ENCODE measurements around the gene CCDC92B. TPM values are rescaled to one million over a fixed set of nuclear protein-coding genes. Genes with fewer than 3 reads are reported as not detected.
A peak's percentile ranks its signal among the peaks of the same experiment; 100 is the strongest.

The CCDC92B gene
- total and polyA plus RNA-seq, 2 of the 13 experiments (the other 11 are each of a cell fraction or from before 2014, with no cell fraction given), result not detected

GRCh38 chr17:2723997-2724783 lies 25.3 kb downstream of the CCDC92B start:
- BruUV-seq (replicated peaks), result no TSS peak
- intact Hi-C loops (cut with micrococcal nuclease; ENCODE audit: unreplicated experiment) (no loop called here), in situ Hi-C loops (cut with HindIII; ENCODE audit: extremely low pct_ligation_motif_present, low pct_unique_long_range_greater_than_20kb) (no loop called here)
- TF ChIP-seq CHD2 (IDR thresholded peaks at IDR 0.05; ENCODE audit: low read depth, low read length) (0 out of 2 replicates have a peak, but pooled peaks have one; percentile 29), ZNF136 (CRISPR knock-in tag; IDR thresholded peaks at IDR 0.05; ENCODE audit: low read depth) (no peak), ESRRA (CRISPR knock-in tag; IDR thresholded peaks at IDR 0.05; ENCODE audit: low read depth) (no peak)
- DNase-seq (ENCODE audit: low spot score), result no peak
- no peaks in the 10 kb centered on the region for H3K4me1 ChIP-seq (ENCODE audit: insufficient read depth, low read length)
- H2AFZ ChIP-seq (ENCODE audit: low read length), result no peak overlapping the region
- WGBS (ENCODE audit: low lambda C conversion rate), result 53% methylated on average over 50 of the region's 98 CpGs
- ChIA-PET POLR2A (interaction anchor here (1.1 kb wide), 1 partner anchor 14 kb away, joined by 7 read pairs; no protein-coding TSS in a partner anchor), CTCF (ENCODE audit: low intra/inter-chr PET ratio, low total read pairs) (no interaction called here)
- H3K79me2 ChIP-seq (ENCODE audit: insufficient read depth, low read length), result no peaks in the 10 kb centered on the region
- H3K27ac ChIP-seq (ENCODE audit: extremely low read length, insufficient read depth, low read length), result no peak overlapping the region
- peaks cover 7 to 23% of the 10 kb centered on the region in 2 experiments; a peak in 4 of 5 replicates for H3K27me3 ChIP-seq (ENCODE audit: control insufficient read depth in 1 of 2, insufficient read depth in 2 of 2, low read length in 2 of 2)
- ATAC-seq, result no peak
- H3K9me3 ChIP-seq (ENCODE audit: low read length), result no peaks in the 10 kb centered on the region
- peak overlapping the region; percentile 27; the same call in 1 of the 2 replicates for H3K4me2 ChIP-seq (ENCODE audit: low read depth, low read length)
- no peak overlapping the region for H3K9ac ChIP-seq (ENCODE audit: insufficient read depth, low read depth, low read length)
- no peaks in the 10 kb centered on the region for H4K20me1 ChIP-seq (ENCODE audit: insufficient read depth, low read length)
- no peaks in the 10 kb centered on the region for H3K36me3 ChIP-seq (replicated peaks in 1 of 2; ENCODE audit: control insufficient read depth in 1 of 2, insufficient read depth in 2 of 2, low read length in 2 of 2)
- no peak for FAIRE-seq
- peak overlapping the region in 2 of 3 experiments; percentile 9 to 28; a peak in 3 of 6 replicates for H3K4me3 ChIP-seq (replicated peaks in 1 of 3; ENCODE audit: insufficient read depth in 1 of 3, low read depth in 2 of 3, low read length in 3 of 3)

DNA sequence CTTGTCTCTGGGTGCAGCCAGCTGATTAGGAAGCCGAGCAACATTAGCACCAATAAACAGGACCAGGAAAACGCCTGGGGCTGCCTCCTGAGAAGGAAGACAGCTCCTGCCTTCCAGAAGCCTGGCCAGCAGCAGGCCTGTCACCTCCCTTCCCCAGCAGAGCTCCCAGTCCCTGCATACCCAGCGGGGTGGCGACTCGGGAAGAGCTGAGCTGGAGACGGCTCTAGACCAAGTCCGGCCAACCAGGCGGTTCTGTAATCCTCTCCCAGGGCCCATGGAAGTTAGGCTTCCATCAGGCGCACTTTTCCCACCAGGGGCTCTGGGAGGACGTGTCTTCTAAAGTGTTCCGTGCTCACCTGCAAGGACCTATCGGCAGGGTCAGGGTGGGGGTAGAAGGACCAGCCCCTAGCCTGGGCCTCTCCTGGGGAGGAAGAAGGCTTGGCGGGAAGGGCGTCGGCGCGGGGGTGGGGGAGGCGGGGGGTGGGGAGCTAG lies 25.9 kb downstream of the CCDC92B start:
- Histone ChIP-seq H3K4me1 (ENCODE audit: insufficient read depth, low read length) (peaks cover 4% of the 10 kb centered on the region), H3K36me3 (replicated peaks in 1 of 2; ENCODE audit: control insufficient read depth in 1 of 2, insufficient read depth in 2 of 2, low read length in 2 of 2) (no peaks in the 10 kb centered on the region), H2AFZ (ENCODE audit: low read length) (no peak overlapping the region), H3K27me3 (ENCODE audit: control insufficient read depth in 1 of 2, insufficient read depth in 2 of 2, low read length in 2 of 2) (peaks cover 7 to 21% of the 10 kb centered on the region in 2 experiments; a peak in 4 of 5 replicates), H3K4me2 (ENCODE audit: low read depth, low read length) (no peak overlapping the region; the same call in 1 of the 2 replicates), H3K4me3 (replicated peaks in 1 of 3; ENCODE audit: insufficient read depth in 1 of 3, low read depth in 2 of 3, low read length in 3 of 3) (no peak overlapping the region), H3K79me2 (ENCODE audit: insufficient read depth, low read length) (no peaks in the 10 kb centered on the region), H3K9ac (ENCODE audit: insufficient read depth, low read depth, low read length) (no peak overlapping the region), H3K27ac (ENCODE audit: extremely low read length, insufficient read depth, low read length) (no peak overlapping the region), H4K20me1 (ENCODE audit: insufficient read depth, low read length) (no peaks in the 10 kb centered on the region), H3K9me3 (ENCODE audit: low read length) (no peaks in the 10 kb centered on the region)
- ATAC-seq, result peak; percentile 20; the same call in 1 of the 3 replicates
- ChIA-PET CTCF (ENCODE audit: low intra/inter-chr PET ratio, low total read pairs) (no interaction called here), POLR2A (no interaction called here)
- intact Hi-C loops (cut with micrococcal nuclease; ENCODE audit: unreplicated experiment) (no loop called here), in situ Hi-C loops (cut with HindIII; ENCODE audit: extremely low pct_ligation_motif_present, low pct_unique_long_range_greater_than_20kb) (no loop called here)
- FAIRE-seq, result no peak
- no peak for DNase-seq (ENCODE audit: low spot score)
- no TSS peak for BruUV-seq (replicated peaks)
- WGBS (ENCODE audit: low lambda C conversion rate), result 60% methylated on average over 10 of the region's 18 CpGs
- TF ChIP-seq, protein P1, sequence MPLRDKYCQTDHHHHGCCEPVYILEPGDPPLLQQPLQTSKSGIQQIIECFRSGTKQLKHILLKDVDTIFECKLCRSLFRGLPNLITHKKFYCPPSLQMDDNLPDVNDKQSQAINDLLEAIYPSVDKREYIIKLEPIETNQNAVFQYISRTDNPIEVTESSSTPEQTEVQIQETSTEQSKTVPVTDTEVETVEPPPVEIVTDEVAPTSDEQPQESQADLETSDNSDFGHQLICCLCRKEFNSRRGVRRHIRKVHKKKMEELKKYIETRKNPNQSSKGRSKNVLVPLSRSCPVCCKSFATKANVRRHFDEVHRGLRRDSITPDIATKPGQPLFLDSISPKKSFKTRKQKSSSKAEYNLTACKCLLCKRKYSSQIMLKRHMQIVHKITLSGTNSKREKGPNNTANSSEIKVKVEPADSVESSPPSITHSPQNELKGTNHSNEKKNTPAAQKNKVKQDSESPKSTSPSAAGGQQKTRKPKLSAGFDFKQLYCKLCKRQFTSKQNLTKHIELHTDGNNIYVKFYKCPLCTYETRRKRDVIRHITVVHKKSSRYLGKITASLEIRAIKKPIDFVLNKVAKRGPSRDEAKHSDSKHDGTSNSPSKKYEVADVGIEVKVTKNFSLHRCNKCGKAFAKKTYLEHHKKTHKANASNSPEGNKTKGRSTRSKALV (CRISPR knock-in tag; IDR thresholded peaks at IDR 0.05), result 0 out of 2 replicates have a peak, but pooled peaks have one; percentile 37
- TF ChIP-seq, protein P2, sequence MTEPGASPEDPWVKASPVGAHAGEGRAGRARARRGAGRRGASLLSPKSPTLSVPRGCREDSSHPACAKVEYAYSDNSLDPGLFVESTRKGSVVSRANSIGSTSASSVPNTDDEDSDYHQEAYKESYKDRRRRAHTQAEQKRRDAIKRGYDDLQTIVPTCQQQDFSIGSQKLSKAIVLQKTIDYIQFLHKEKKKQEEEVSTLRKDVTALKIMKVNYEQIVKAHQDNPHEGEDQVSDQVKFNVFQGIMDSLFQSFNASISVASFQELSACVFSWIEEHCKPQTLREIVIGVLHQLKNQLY (CRISPR knock-in tag; IDR thresholded peaks at IDR 0.05), result no peak
- TF ChIP-seq ZNF766 (CRISPR knock-in tag; IDR thresholded peaks at IDR 0.05; ENCODE audit: borderline replicate concordance) (no peak), MXD1 (CRISPR knock-in tag; IDR thresholded peaks at IDR 0.05) (no peak), NFE2 (CRISPR knock-in tag; IDR thresholded peaks at IDR 0.05) (no peak), NFE2L2 (IDR thresholded peaks at IDR 0.05; ENCODE audit: low read length) (no peak)
